ENCODE data around the gene OR6X1.
"Not testable (repeated sequence)": the region's sequence is repeated elsewhere in the genome, so short reads cannot be mapped to it uniquely, and the experiment has no call there.

The OR6X1 gene

DNA sequence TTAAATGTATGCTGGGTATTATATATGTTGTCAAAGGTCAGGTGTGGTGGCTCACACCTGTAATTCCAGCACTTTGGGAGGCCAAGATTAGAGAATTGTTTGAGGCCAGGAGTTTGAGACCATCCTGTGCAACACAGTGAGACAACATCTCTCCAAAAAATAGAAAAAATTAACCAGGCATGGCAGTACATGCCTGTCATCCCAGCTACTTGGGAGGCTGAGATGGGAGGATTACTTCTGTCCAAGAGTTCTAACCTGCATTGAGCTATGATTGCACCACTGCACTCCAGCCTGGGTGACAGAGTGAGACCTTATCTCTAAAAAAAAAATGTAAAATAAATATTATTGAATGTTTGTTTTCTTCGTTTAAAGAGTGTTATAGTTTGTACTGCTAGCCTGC lies 11.3 kb upstream of the OR6X1 start:
- no peak overlapping the region for H3K4me3 ChIP-seq
- no peak overlapping the region for H3K4me2 ChIP-seq
- H3K9ac ChIP-seq = no peak overlapping the region
- peaks cover 17 to 28% (median 23%) of the 10 kb centered on the region in 11 experiments for H3K9me3 ChIP-seq (replicated peaks in 1 of 11)
- TF ChIP-seq Cebpa-rat (IDR thresholded peaks at IDR 0.05) = no peak
- no peaks in the 10 kb centered on the region for H3K27me3 ChIP-seq
- H3K27ac ChIP-seq = no peak overlapping the region
- H4K20me1 ChIP-seq = no peaks in the 10 kb centered on the region
- H3K36me3 ChIP-seq = no peaks in the 10 kb centered on the region
- H3K4me1 ChIP-seq = no peaks in the 10 kb centered on the region

DNA sequence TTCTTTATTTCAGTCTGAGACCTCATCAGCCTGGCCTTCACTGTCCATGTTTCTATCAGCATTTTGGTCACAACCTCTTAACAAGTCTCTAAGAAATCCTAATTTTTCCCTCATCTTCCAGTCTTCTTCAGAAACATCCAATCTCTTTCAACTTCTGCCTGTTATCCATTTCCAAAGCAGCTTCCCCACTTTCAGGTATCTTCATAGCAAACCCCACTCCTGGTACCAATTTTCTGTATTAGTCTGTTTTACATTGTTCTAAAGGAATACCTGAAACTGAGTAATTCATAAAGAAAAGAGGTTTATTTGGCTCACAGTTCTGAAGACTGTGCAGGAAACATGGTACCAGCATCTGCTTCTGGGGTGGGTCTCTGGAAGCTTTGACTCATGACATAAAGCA lies 8.1 kb upstream of the OR6X1 start:
- H3K27ac ChIP-seq = no peak overlapping the region
- no peak overlapping the region for H3K9ac ChIP-seq
- no peak overlapping the region for H3K4me3 ChIP-seq
- H3K4me1 ChIP-seq = no peaks in the 10 kb centered on the region
- H4K20me1 ChIP-seq = no peaks in the 10 kb centered on the region
- H3K4me2 ChIP-seq = no peak overlapping the region
- TF ChIP-seq Cebpa-rat (IDR thresholded peaks at IDR 0.05) = no peak
- H3K9me3 ChIP-seq (replicated peaks in 1 of 11) = peaks cover 17 to 27% (median 20%) of the 10 kb centered on the region in 11 experiments
- H3K36me3 ChIP-seq = no peaks in the 10 kb centered on the region
- H3K27me3 ChIP-seq = no peaks in the 10 kb centered on the region

- Histone ChIP-seq H4K20me1 (no peaks in the 10 kb centered on the region), H3K4me3 (no peak overlapping the region), H3K9ac (no peak overlapping the region), H3K9me3 (replicated peaks in 1 of 11) (peaks cover 17 to 27% (median 20%) of the 10 kb centered on the region in 11 experiments), H3K27me3 (no peaks in the 10 kb centered on the region), H3K4me1 (peaks cover 0 to 7% (median 0%) of the 10 kb centered on the region in 10 experiments; a peak in 2 of 20 replicates), H3K36me3 (no peaks in the 10 kb centered on the region), H3K27ac (no peak overlapping the region), H3K4me2 (no peak overlapping the region)
- TF ChIP-seq Cebpa-rat (IDR thresholded peaks at IDR 0.05) = no peak
Measured at GRCh38 chr11:123760894-123761293, 6.6 kb upstream of the OR6X1 start.

GRCh38 chr11:123757976-123758375 lies 3.7 kb upstream of the OR6X1 start:
- Histone ChIP-seq H4K20me1 (no peaks in the 10 kb centered on the region), H3K36me3 (no peaks in the 10 kb centered on the region), H3K27ac (no peak overlapping the region), H3K9me3 (replicated peaks in 1 of 11) (peaks cover 17 to 25% (median 18%) of the 10 kb centered on the region in 11 experiments), H3K9ac (no peak overlapping the region), H3K4me2 (no peak overlapping the region), H3K4me1 (peaks cover 0 to 7% (median 0%) of the 10 kb centered on the region in 10 experiments; a peak in 2 of 20 replicates), H3K4me3 (no peak overlapping the region), H3K27me3 (no peaks in the 10 kb centered on the region)
- no peak for TF ChIP-seq Cebpa-rat (IDR thresholded peaks at IDR 0.05)

GRCh38 chr11:123755813-123756212 lies 1.5 kb upstream of the OR6X1 start:
- no peak overlapping the region for H3K4me2 ChIP-seq
- no peak overlapping the region for H3K27ac ChIP-seq
- H3K4me1 ChIP-seq = peaks cover 0 to 7% (median 0%) of the 10 kb centered on the region in 10 experiments; a peak in 2 of 20 replicates
- no peaks in the 10 kb centered on the region for H3K27me3 ChIP-seq
- H3K9ac ChIP-seq = no peak overlapping the region
- H4K20me1 ChIP-seq = no peaks in the 10 kb centered on the region
- H3K9me3 ChIP-seq (replicated peaks in 1 of 11) = 0 out of 22 replicates have a peak, but pooled peaks cover 0 to 4% (median 0%) of the 10 kb centered on the region in 11 experiments
- no peaks in the 10 kb centered on the region for H3K36me3 ChIP-seq
- no peak overlapping the region for H3K4me3 ChIP-seq
- no peak for TF ChIP-seq Cebpa-rat (IDR thresholded peaks at IDR 0.05)

- Histone ChIP-seq H3K27me3 (no peaks in the 10 kb centered on the region), H3K27ac (no peak overlapping the region), H3K4me2 (no peak overlapping the region), H3K4me1 (peaks cover 0 to 7% (median 0%) of the 10 kb centered on the region in 10 experiments; a peak in 2 of 20 replicates), H3K9me3 (replicated peaks in 1 of 11) (0 out of 22 replicates have a peak, but pooled peaks cover 0 to under 1% (median 0%) of the 10 kb centered on the region in 11 experiments), H3K36me3 (no peaks in the 10 kb centered on the region), H3K9ac (no peak overlapping the region), H4K20me1 (no peaks in the 10 kb centered on the region), H3K4me3 (no peak overlapping the region)
- no peak for TF ChIP-seq Cebpa-rat (IDR thresholded peaks at IDR 0.05)
Measured at GRCh38 chr11:123755344-123755743, 1.0 kb upstream of the OR6X1 start.

DNA sequence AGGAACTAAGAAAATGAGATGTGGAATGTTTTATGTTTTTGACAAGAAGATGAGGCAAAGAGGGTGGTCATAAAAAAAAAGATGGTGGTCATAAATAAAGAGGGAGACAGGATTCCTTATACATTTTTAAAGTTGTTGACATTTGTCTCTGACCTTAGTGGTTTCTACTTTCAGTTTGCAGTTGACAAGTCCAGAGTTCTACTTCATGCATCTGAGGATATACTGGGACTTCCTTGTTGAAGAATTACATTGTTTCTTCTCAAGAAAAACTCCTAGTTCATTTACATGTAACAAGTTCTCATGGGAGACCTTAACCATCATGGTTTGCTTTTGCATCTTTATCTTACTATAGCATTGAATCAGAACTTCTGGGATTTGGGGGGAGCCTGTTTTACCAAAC lies 1.2 kb downstream of the OR6X1 start:
- no peak overlapping the region for H3K4me3 ChIP-seq
- H3K27ac ChIP-seq = no peak overlapping the region
- H3K36me3 ChIP-seq = no peaks in the 10 kb centered on the region
- H3K9ac ChIP-seq = no peak overlapping the region
- no peaks in the 10 kb centered on the region for H4K20me1 ChIP-seq
- H3K27me3 ChIP-seq = no peaks in the 10 kb centered on the region
- peaks cover 0 to 7% (median 0%) of the 10 kb centered on the region in 10 experiments; a peak in 2 of 20 replicates for H3K4me1 ChIP-seq
- peaks cover 5 to 12% (median 7%) of the 10 kb centered on the region in 11 experiments; a peak in 13 of 22 replicates for H3K9me3 ChIP-seq (replicated peaks in 1 of 11)
- no peak overlapping the region for H3K4me2 ChIP-seq
- TF ChIP-seq Cebpa-rat (IDR thresholded peaks at IDR 0.05) = no peak

- TF ChIP-seq Cebpa-rat (IDR thresholded peaks at IDR 0.05) = no peak
- Histone ChIP-seq H3K27me3 (no peaks in the 10 kb centered on the region), H3K27ac (no peak overlapping the region), H3K4me3 (no peak overlapping the region), H3K4me1 (peaks cover 0 to 7% (median 0%) of the 10 kb centered on the region in 10 experiments; a peak in 2 of 20 replicates), H3K36me3 (no peaks in the 10 kb centered on the region), H3K9me3 (replicated peaks in 1 of 11) (peaks cover 5 to 13% (median 7%) of the 10 kb centered on the region in 11 experiments; a peak in 13 of 22 replicates), H3K4me2 (no peak overlapping the region), H4K20me1 (no peaks in the 10 kb centered on the region), H3K9ac (no peak overlapping the region)
Measured at GRCh38 chr11:123751781-123752180, 2.5 kb downstream of the OR6X1 start.

- H3K4me3 ChIP-seq, H3K27me3 ChIP-seq: not testable (repeated sequence)
Measured at GRCh38 chr11:123748349-123748748, 6.0 kb downstream of the OR6X1 start.

GRCh38 chr11:123745764-123746451 lies 8.4 kb downstream of the OR6X1 start:
- no peaks in the 10 kb centered on the region for H3K27me3 ChIP-seq
- no peak overlapping the region for H3K27ac ChIP-seq
- no peak overlapping the region for H3K4me2 ChIP-seq
- peaks cover 0 to 2% (median 0%) of the 10 kb centered on the region in 11 experiments; a peak in 2 of 22 replicates for H4K20me1 ChIP-seq
- no peak overlapping the region for H3K4me3 ChIP-seq
- TF ChIP-seq Cebpa-rat (IDR thresholded peaks at IDR 0.05) = no peak
- H3K9me3 ChIP-seq (replicated peaks in 1 of 11) = peaks cover 5 to 13% (median 7%) of the 10 kb centered on the region in 11 experiments; a peak in 13 of 22 replicates
- H3K4me1 ChIP-seq = peaks cover 0 to 8% (median 7%) of the 10 kb centered on the region in 10 experiments; a peak in 16 of 20 replicates
- H3K9ac ChIP-seq = no peak overlapping the region
- H3K36me3 ChIP-seq = no peaks in the 10 kb centered on the region

More at GRCh38 chr11:123748349-123748748, 6.0 kb downstream of the OR6X1 start:
- not testable (repeated sequence) for H4K20me1 ChIP-seq, H3K36me3 ChIP-seq, H3K4me1 ChIP-seq, H3K4me2 ChIP-seq, H3K27ac ChIP-seq, H3K9ac ChIP-seq
- H3K9me3 ChIP-seq (replicated peaks in 1 of 11) = peaks cover 5 to 13% (median 7%) of the 10 kb centered on the region in 11 experiments; a peak in 13 of 22 replicates

Data from BLaER1 treated with 17β-estradiol and CSF1 and Interleukin-3, amounts not matched to agents 10 nM and 100 nM (cell line).